Breast epithelium (tissue), 4 donors: ENCODE results near the gene TINAGL1. TPM values are rescaled to one million over a fixed set of nuclear protein-coding genes. Genes with fewer than 3 reads are reported as not detected.

Experiments used
- DNase-seq, 2 donors: peaks; one replicate each; pipeline ENCODE4 v3.0.0-alpha.2; 2019; ENCODE audit warnings: low spot score in 2 of 2
- H3K27ac ChIP-seq, 2 donors: fragments of 200-600 bp; sonication (generic) in 1 of 2; one replicate each; pipeline ENCODE4 v1.5.1; 2016 to 2019; ENCODE audit warnings: mild to moderate bottlenecking in 1 of 2
- H3K27me3 ChIP-seq, 2 donors: fragments of 200-600 bp; sonication (generic) in 1 of 2; one replicate each; pipeline versions ENCODE4 v1.5.1 to v1.6.0; 2017 to 2019; ENCODE audit warnings: control low read depth in 1 of 2, mild to moderate bottlenecking in 1 of 2
- H3K36me3 ChIP-seq: fragments of 200-600 bp; one replicate; pipeline ENCODE4 v1.5.1; 2019
- H3K4me1 ChIP-seq, 2 donors: fragments of 200-600 bp; sonication (generic); one replicate each; pipeline ENCODE4 v1.5.1; 2016 to 2019; ENCODE audit warnings: control low read depth in 1 of 2
- H3K4me3 ChIP-seq, 3 donors: fragments of 200-600 bp; sonication (generic); 1 replicate in 2 of 3; 2 replicates in 1 of 3; pipeline ENCODE4 v1.5.1; 2016 to 2019; ENCODE audit warnings: mild to moderate bottlenecking in 3 of 3, moderate library complexity in 2 of 3
- H3K9me3 ChIP-seq, 2 donors: fragments of 200-600 bp; sonication (generic) in 1 of 2; one replicate each; pipeline ENCODE4 v1.5.1; 2016 to 2019; ENCODE audit warnings: control low read depth in 1 of 2
- POLR2A ChIP-seq: fragments of 450-650 bp; IDR thresholded peaks from one replicate; pipeline ENCODE4 v1.6.1; 2016; ENCODE audit warnings: antibody characterized with exemption, mild to moderate bottlenecking, moderate library complexity
- POLR2AphosphoS5 ChIP-seq, 3 donors: sonication (generic); formaldehyde crosslinking; IDR thresholded peaks; one replicate each; pipeline ENCODE4 v1.6.1; 2017; ENCODE audit warnings: antibody characterized with exemption in 3 of 3
- intact Hi-C: fragments of 100-400 bp; cut with DNase I; formaldehyde crosslinking; loops from one replicate; pipeline ENCODE4 v1.15.1; 2023; ENCODE audit warnings: low total_unique reads
- total RNA-seq, 3 donors: library from RNA; depleted of rRNA; stranded (reverse); fragments of >200 nt; gene quantifications; one replicate each; pipeline ENCODE4 v1.1.0, GENCODE V29; 2016
- TF ChIP-seq, protein P1 (sequence below), 3 donors: fragments of 450-650 bp; IDR thresholded peaks; one replicate each; pipeline ENCODE4 v1.5.1; 2016 to 2017; ENCODE audit warnings: antibody characterized with exemption in 3 of 3, mild to moderate bottlenecking in 3 of 3, moderate library complexity in 3 of 3

The TINAGL1 gene
- total RNA-seq, 3 donors from 2014 or later = 85.9 to 187 (median 144) TPM

DNA sequence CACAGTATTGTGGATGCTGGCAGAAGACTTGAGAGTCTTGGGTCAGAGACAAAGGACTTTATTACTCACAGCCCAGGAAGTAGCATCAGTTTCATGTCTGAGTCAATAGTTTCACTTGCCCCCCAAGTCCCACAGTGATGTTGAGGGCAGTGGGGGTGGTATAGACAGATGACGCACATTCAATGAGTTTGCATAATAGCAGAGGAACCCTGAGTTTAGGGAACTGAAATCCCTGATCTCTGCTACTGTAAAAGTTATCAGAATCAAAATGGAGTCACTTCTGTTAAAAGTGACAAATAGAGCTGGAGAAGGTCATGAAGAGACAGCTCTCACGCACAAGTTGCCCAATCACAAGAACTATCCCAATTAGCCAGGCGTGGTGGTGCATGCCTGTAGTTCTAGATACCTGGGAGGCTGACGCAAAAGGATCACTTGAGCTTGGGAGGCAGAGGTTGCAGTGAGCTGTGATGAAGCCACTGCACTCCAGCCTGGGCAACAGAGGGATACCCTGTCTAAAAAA, 29.7 kb downstream of the TINAGL1 start:
- Histone ChIP-seq H3K4me1 (no peaks in the 10 kb centered on the region), H3K4me3 (no peak overlapping the region), H3K27ac (no peak overlapping the region), H3K27me3 (no peaks in the 10 kb centered on the region), H3K9me3 (no peaks in the 10 kb centered on the region), H3K36me3 (no peaks in the 10 kb centered on the region)
- intact Hi-C loops = no loop called here
- TF ChIP-seq, protein P1, sequence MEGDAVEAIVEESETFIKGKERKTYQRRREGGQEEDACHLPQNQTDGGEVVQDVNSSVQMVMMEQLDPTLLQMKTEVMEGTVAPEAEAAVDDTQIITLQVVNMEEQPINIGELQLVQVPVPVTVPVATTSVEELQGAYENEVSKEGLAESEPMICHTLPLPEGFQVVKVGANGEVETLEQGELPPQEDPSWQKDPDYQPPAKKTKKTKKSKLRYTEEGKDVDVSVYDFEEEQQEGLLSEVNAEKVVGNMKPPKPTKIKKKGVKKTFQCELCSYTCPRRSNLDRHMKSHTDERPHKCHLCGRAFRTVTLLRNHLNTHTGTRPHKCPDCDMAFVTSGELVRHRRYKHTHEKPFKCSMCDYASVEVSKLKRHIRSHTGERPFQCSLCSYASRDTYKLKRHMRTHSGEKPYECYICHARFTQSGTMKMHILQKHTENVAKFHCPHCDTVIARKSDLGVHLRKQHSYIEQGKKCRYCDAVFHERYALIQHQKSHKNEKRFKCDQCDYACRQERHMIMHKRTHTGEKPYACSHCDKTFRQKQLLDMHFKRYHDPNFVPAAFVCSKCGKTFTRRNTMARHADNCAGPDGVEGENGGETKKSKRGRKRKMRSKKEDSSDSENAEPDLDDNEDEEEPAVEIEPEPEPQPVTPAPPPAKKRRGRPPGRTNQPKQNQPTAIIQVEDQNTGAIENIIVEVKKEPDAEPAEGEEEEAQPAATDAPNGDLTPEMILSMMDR (IDR thresholded peaks at IDR 0.05) = no peak
- TF ChIP-seq POLR2AphosphoS5 (IDR thresholded peaks at IDR 0.05) (no peak), POLR2A (no peak)
- DNase-seq = peak; percentile 14 to 15

DNA sequence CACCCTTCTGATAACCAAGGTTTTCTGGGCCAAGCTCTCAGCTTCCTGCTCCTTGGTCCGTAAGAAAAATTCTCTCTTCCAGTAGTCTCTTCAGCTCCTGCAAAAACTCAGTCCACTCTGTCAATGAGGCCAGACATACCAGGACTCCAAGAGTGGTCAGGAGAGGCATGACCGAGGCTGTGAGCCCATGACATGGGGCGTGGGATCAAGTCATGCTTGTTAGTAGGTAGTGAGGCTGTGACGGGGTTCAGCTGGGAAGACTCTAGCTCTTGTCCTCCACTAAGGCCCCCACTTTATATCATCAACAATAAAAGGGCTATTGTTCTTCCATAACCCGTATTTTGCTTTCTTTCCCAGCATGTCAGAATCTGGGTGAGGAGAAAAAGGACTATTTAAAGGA, 31.0 kb downstream of the TINAGL1 start:
- DNase-seq = peak in 1 of 2 donors; percentile 12
- H3K9me3 ChIP-seq = no peaks in the 10 kb centered on the region
- no peak overlapping the region for H3K4me3 ChIP-seq
- intact Hi-C loops = no loop called here
- H3K4me1 ChIP-seq = no peaks in the 10 kb centered on the region
- H3K36me3 ChIP-seq = no peaks in the 10 kb centered on the region
- no peaks in the 10 kb centered on the region for H3K27me3 ChIP-seq
- TF ChIP-seq POLR2AphosphoS5 (IDR thresholded peaks at IDR 0.05) (no peak), POLR2A (no peak)
- TF ChIP-seq, protein P1 (IDR thresholded peaks at IDR 0.05) = no peak
- no peak overlapping the region for H3K27ac ChIP-seq

DNA sequence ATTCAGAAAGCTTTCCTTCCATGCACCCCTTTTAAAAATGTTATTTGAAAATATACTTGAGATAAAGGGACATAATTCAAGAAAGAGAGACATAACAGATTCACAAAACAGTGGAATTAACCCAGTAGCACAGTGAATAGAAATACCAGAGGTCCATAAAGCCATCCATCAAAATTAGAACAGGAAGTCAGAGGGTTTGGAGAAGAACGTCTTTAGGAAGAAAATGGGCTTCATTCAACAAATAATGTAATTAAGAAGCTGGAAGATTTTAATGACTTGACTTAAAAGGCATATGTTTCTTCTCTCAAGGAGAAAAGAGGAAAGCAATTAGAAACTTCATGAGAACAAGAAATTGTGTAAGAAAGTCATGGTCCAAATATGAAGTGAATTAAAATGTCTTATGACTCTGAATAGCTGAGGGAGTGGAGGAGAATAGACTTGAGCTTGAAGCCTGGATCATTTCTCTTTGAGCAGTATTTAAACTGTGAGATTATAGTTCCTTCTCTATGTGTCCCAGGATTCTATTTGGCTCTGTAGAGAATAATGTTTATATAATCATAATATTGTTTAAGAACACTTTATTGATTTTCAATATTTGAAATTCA, 33.3 kb downstream of the TINAGL1 start:
- Histone ChIP-seq H3K4me1 (no peaks in the 10 kb centered on the region), H3K4me3 (no peak overlapping the region), H3K27ac (no peak overlapping the region), H3K27me3 (no peaks in the 10 kb centered on the region), H3K36me3 (no peaks in the 10 kb centered on the region), H3K9me3 (no peaks in the 10 kb centered on the region)
- TF ChIP-seq, protein P1 (IDR thresholded peaks at IDR 0.05) = no peak
- DNase-seq = no peak
- intact Hi-C loops = no loop called here

DNA sequence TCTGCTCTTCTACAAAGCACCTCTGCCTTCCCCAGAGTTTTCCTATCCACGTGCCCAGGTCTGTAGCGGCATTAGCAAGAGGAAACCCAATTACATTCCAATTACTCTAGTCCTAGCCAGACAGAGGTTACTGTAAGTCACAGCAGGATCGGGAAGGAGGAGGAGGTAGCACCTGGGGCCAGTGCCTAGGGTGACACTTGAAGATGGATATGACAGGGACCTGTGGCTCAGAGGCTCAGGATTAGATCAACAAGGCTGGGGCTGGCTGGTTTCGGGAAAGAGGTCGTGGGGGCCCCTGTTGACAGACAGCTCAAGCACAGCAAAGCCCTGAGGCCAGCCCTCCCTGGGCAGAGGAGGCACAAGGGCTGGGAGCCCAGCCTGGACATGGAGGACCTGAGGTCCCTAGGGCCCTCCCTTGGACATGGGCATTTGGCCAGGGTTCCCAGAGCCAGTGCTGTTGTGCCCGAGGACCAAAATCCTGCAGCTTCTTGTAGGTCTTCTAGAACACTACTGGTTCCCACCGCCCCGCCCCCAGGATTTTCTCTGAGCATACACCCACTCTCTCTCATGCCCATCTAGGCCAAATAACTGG, 38.2 kb downstream of the TINAGL1 start:
- Histone ChIP-seq H3K9me3 (no peaks in the 10 kb centered on the region), H3K4me3 (no peak overlapping the region), H3K4me1 (peaks cover 0 to 9% of the 10 kb centered on the region in 2 donors), H3K27me3 (peaks cover 0 to 19% of the 10 kb centered on the region in 2 donors), H3K36me3 (no peaks in the 10 kb centered on the region), H3K27ac (no peak overlapping the region)
- peak; percentile 23 to 42 for DNase-seq
- TF ChIP-seq POLR2A (no peak), POLR2AphosphoS5 (IDR thresholded peaks at IDR 0.05) (no peak)
- TF ChIP-seq, protein P1 (IDR thresholded peaks at IDR 0.05) = no peak
- intact Hi-C loops = no loop called here

DNA sequence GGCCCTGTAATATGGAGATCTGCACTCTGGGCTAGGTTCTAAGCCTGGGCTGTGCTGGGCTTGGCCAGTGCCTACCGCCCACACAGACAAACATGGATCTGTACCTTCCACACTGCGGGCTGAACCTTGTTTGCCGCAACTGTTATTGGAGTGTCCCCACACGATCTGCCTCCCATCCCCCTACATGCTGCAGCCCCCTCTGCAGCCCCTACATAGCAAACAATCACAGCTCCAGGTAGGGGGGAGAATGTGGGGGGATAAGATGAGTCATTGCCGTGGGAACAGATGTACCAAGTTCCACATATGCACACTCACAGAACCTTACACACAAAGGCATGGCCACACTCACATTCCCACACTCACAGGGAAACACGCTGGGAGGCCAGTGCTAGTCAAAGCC, 39.1 kb downstream of the TINAGL1 start:
- H3K9me3 ChIP-seq = no peaks in the 10 kb centered on the region
- TF ChIP-seq POLR2AphosphoS5 (IDR thresholded peaks at IDR 0.05) (no peak), POLR2A (no peak)
- TF ChIP-seq, protein P1 (IDR thresholded peaks at IDR 0.05) = no peak
- H3K27me3 ChIP-seq = peaks cover 0 to 19% of the 10 kb centered on the region in 2 donors
- no peaks in the 10 kb centered on the region for H3K36me3 ChIP-seq
- H3K27ac ChIP-seq = no peak overlapping the region
- peaks cover 0 to 9% of the 10 kb centered on the region in 2 donors for H3K4me1 ChIP-seq
- H3K4me3 ChIP-seq = no peak overlapping the region
- intact Hi-C loops = no loop called here
- peak in 1 of 2 donors; percentile 12 for DNase-seq
